A549 (cell line): ENCODE data around the gene RXFP2. TPM values are rescaled to one million over a fixed set of nuclear protein-coding genes. Genes with fewer than 3 reads are reported as not detected.

Experiments
- ATAC-seq, 2 experiments: fragments of 200-7000 bp in 1 of 2; fragments of >200 bp in 1 of 2; cut with Nextera tagmentation in 1 of 2; cut with Tn5 transposase in 1 of 2; 3 replicates each; pipeline versions ENCODE4 v1.8.0 to v1.9.1; 2018 to 2020; ENCODE audit warnings: mild to moderate bottlenecking in 1 of 2, moderate library complexity in 1 of 2
- CTCF ChIA-PET: fragments of 300-600 bp; sonication (Branson Sonifier 250); formaldehyde crosslinking; extraction: SDS; loops from one replicate; lab custom pipeline; 2021; ENCODE audit warnings: antibody characterized with exemption, inconsistent platforms; lab: Yijun Ruan, JAX
- POLR2A ChIA-PET: fragments of 350-600 bp; formaldehyde crosslinking; extraction: SDS; loops from one replicate; lab custom pipeline; 2021; ENCODE audit warnings: antibody characterized with exemption, inconsistent platforms; lab: Yijun Ruan, JAX
- DNase-seq, 2 experiments: peaks; one replicate each; pipeline versions ENCODE4 v3.0.0 to v3.0.0-alpha.2; 2011 to 2016; ENCODE audit warnings: low read depth in 1 of 2, low spot score in 1 of 2
- FAIRE-seq: peaks from 2 replicates; lab custom pipeline; 2011; peaks lifted over from hg19 to GRCh38; lab: Jason Lieb, UNC
- H3K27ac ChIP-seq, 2 experiments: fragments of >200 bp; sonication (Bioruptor Twin); formaldehyde crosslinking; 3 replicates each; pipeline ENCODE4 v1.5.1; 2016 to 2017
- H3K4me1 ChIP-seq: fragments of >200 bp; sonication (Bioruptor Twin); formaldehyde crosslinking; 3 replicates; pipeline ENCODE4 v1.6.1; 2016
- H3K4me2 ChIP-seq: fragments of >200 bp; sonication (Bioruptor Twin); formaldehyde crosslinking; 3 replicates; pipeline ENCODE4 v1.6.1; 2016
- H3K4me3 ChIP-seq: fragments of >200 bp; sonication (Bioruptor Twin); formaldehyde crosslinking; 3 replicates; pipeline ENCODE4 v1.5.1; 2016
- H3K9me3 ChIP-seq: fragments of >200 bp; sonication (Bioruptor Twin); formaldehyde crosslinking; 3 replicates; pipeline ENCODE4 v1.6.1; 2016
- ATOH8 ChIP-seq: fragments of 250-450 bp; sonication (Bioruptor Pico); IDR thresholded peaks from 2 replicates; pipeline ENCODE4 v1.5.0; 2020; ENCODE audit warnings: low read depth, mild to moderate bottlenecking, moderate library complexity
- BCL3 ChIP-seq: fragments of >200 bp; sonication (Bioruptor Twin); formaldehyde crosslinking; IDR thresholded peaks from 3 replicates; pipeline ENCODE4 v1.6.1; 2016
- BHLHE40 ChIP-seq: IDR thresholded peaks from 2 replicates; pipeline ENCODE4 v1.6.1; 2012; ENCODE audit warnings: low read depth, low read length, inconsistent platforms
- CBX8 ChIP-seq: fragments of 200-600 bp; sonication (generic); IDR thresholded peaks from 2 replicates; pipeline ENCODE4 v1.6.1; 2016
- CEBPB ChIP-seq, 2 experiments: fragments of >200 bp in 1 of 2; sonication (Bioruptor Twin) in 1 of 2; formaldehyde crosslinking in 1 of 2; IDR thresholded peaks; 2 replicates each; pipeline ENCODE4 v1.6.1; 2012 to 2016
- CTCF ChIP-seq: fragments of >200 bp; sonication (Bioruptor Twin); formaldehyde crosslinking; IDR thresholded peaks from 3 replicates; pipeline ENCODE4 v1.5.1; 2016
- E2F6 ChIP-seq: IDR thresholded peaks from 2 replicates; pipeline ENCODE4 v1.6.1; 2012; ENCODE audit warnings: low read depth, borderline replicate concordance
- EHMT2 ChIP-seq: fragments of 200-600 bp; sonication (generic); IDR thresholded peaks from 2 replicates; pipeline ENCODE4 v1.6.1; 2016; ENCODE audit warnings: antibody characterized with exemption, low read depth, mild to moderate bottlenecking, moderate library complexity
- ELK1 ChIP-seq: fragments of 150-350 bp; IDR thresholded peaks from 2 replicates; pipeline ENCODE4 v1.6.1; 2014; ENCODE audit warnings: low read depth, mild to moderate bottlenecking, low read length
- EP300 ChIP-seq, 2 experiments: fragments of >200 bp; sonication (Bioruptor Twin); formaldehyde crosslinking; IDR thresholded peaks; 2 replicates in 1 of 2; 3 replicates in 1 of 2; pipeline ENCODE4 v1.6.1; 2016 to 2017
- GATA3 ChIP-seq: IDR thresholded peaks from 2 replicates; pipeline ENCODE4 v1.6.1; 2012; ENCODE audit warnings: borderline replicate concordance
- HDAC2 ChIP-seq: fragments of 200-600 bp; sonication (generic); IDR thresholded peaks from 2 replicates; pipeline ENCODE4 v1.6.1; 2016
- HEYL ChIP-seq: fragments of 250-450 bp; sonication (Bioruptor Pico); IDR thresholded peaks from 2 replicates; pipeline ENCODE4 v1.8.0; 2021; ENCODE audit warnings: mild to moderate bottlenecking, moderate library complexity
- HOXA7 ChIP-seq: fragments of 250-450 bp; sonication (Bioruptor Pico); IDR thresholded peaks from 2 replicates; pipeline ENCODE4 v1.5.0; 2020; ENCODE audit warnings: mild to moderate bottlenecking, moderate library complexity
- JUN ChIP-seq, 2 experiments: fragments of >200 bp; sonication (Bioruptor Twin); formaldehyde crosslinking; IDR thresholded peaks; 2 replicates in 1 of 2; 3 replicates in 1 of 2; pipeline ENCODE4 v1.6.1; 2016 to 2017
- KDM5A ChIP-seq: fragments of 200-600 bp; sonication (generic); IDR thresholded peaks from 2 replicates; pipeline ENCODE4 v1.6.1; 2016; ENCODE audit warnings: antibody characterized with exemption, mild to moderate bottlenecking
- PBX3 ChIP-seq: IDR thresholded peaks from 2 replicates; pipeline ENCODE4 v1.6.1; 2012
- PHF8 ChIP-seq: fragments of 200-600 bp; sonication (generic); IDR thresholded peaks from 2 replicates; pipeline ENCODE4 v1.6.1; 2016; ENCODE audit warnings: low read depth, mild to moderate bottlenecking, antibody characterized with exemption, moderate library complexity, borderline replicate concordance
- RNF2 ChIP-seq: fragments of 200-600 bp; sonication (generic); IDR thresholded peaks from 2 replicates; pipeline ENCODE4 v1.6.1; 2016; ENCODE audit warnings: low read depth, mild to moderate bottlenecking, antibody characterized with exemption, moderate library complexity, borderline replicate concordance
- TP53 ChIP-seq: fragments of 250-450 bp; sonication (Bioruptor Pico); IDR thresholded peaks from 2 replicates; pipeline ENCODE4 v1.5.0; 2021; ENCODE audit warnings: mild to moderate bottlenecking, moderate library complexity
- USF2 ChIP-seq: fragments of 450-650 bp; IDR thresholded peaks from 2 replicates; pipeline ENCODE4 v1.6.1; 2014; ENCODE audit warnings: antibody characterized with exemption
- ZC3H11A ChIP-seq: fragments of 450-650 bp; IDR thresholded peaks from 2 replicates; pipeline ENCODE4 v1.6.1; 2014; ENCODE audit warnings: antibody characterized with exemption, mild to moderate bottlenecking
- ZFP36 ChIP-seq: fragments of 450-650 bp; IDR thresholded peaks from 2 replicates; pipeline ENCODE4 v1.6.1; 2014; ENCODE audit warnings: borderline replicate concordance; ENCODE audit not compliant: partially characterized antibody
- ZNF302 ChIP-seq: fragments of 250-450 bp; sonication (Bioruptor Pico); IDR thresholded peaks from 2 replicates; pipeline ENCODE4 v1.9.0; 2021; ENCODE audit warnings: inconsistent platforms, mild to moderate bottlenecking, moderate library complexity
- whole genome bisulfite sequencing: methylation state at CpG from one replicate; pipeline ENCODE4 v1.1.6; 2017; ENCODE audit errors: missing lambda C conversion rate; 5-methylcytosine and 5-hydroxymethylcytosine counted together
- polyA plus RNA-seq, 4 experiments: library from polyadenylated mRNA; depleted of rRNA in 3 of 4; stranded (reverse); fragments of >200 nt; fragmentation: RNase III in 1 of 4; extraction: RNeasy Plus Mini Kit Qiagen cat#74134 plus additional on column Dnase treatment in 1 of 4; gene quantifications; 2 replicates in 3 of 4; 3 replicates in 1 of 4; pipeline ENCODE4 v1.2.3, GENCODE V29; 2011 to 2017

The RXFP2 gene
- polyA plus RNA-seq, 2 of the 4 experiments (the other 2 are of a cell fraction) = not detected

GRCh38 chr13:31807090-31807541, 67.8 kb downstream of the RXFP2 start:
- no peak for DNase-seq
- Histone ChIP-seq H3K4me3 (no peak overlapping the region), H3K9me3 (no peaks in the 10 kb centered on the region), H3K4me2 (no peak overlapping the region), H3K27ac (no peak overlapping the region), H3K4me1 (no peaks in the 10 kb centered on the region)
- POLR2A ChIA-PET = no interaction called here
- TF ChIP-seq TP53 (CRISPR knock-in tag) (no peak), PHF8 (no peak), BHLHE40 (no peak)
- WGBS = 0% methylated on average over 2 of the region's 2 CpGs
- no peak for ATAC-seq
- CTCF ChIA-PET = interaction anchor here (1.2 kb wide), 1 partner anchor 9 kb away, joined by 4 read pairs; no protein-coding TSS in a partner anchor
- FAIRE-seq = no peak

- ATAC-seq = no peak
- no peak for DNase-seq
- Histone ChIP-seq H3K4me2 (no peak overlapping the region), H3K4me3 (no peak overlapping the region), H3K4me1 (no peaks in the 10 kb centered on the region), H3K27ac (no peak overlapping the region), H3K9me3 (no peaks in the 10 kb centered on the region)
- ChIA-PET CTCF (no interaction called here), POLR2A (no interaction called here)
- no peak for TF ChIP-seq HEYL (CRISPR knock-in tag)
- no peak for TF ChIP-seq CEBPB (IDR thresholded peaks at IDR 0.05)
- no peak for TF ChIP-seq ELK1
- TF ChIP-seq KDM5A = no peak
- TF ChIP-seq EP300 (IDR thresholded peaks at IDR 0.05) = no peak
- no peak for TF ChIP-seq HOXA7
- no peak for TF ChIP-seq GATA3
- TF ChIP-seq ZC3H11A = no peak
- no peak for TF ChIP-seq RNF2
- TF ChIP-seq ZNF302 (CRISPR knock-in tag) = no peak
- no peak for TF ChIP-seq JUN (IDR thresholded peaks at IDR 0.05)
- TF ChIP-seq PHF8 = no peak
- TF ChIP-seq EHMT2 = no peak
- no peak for TF ChIP-seq PBX3
- 7% methylated on average over 5 of the region's 5 CpGs for WGBS
- no peak for FAIRE-seq
Measured at GRCh38 chr13:31814536-31814935, 75.2 kb downstream of the RXFP2 start.

GRCh38 chr13:31815361-31816144, 76.2 kb downstream of the RXFP2 start:
- H3K4me1 ChIP-seq = no peaks in the 10 kb centered on the region
- DNase-seq = no peak
- no peak overlapping the region for H3K27ac ChIP-seq
- ChIA-PET CTCF (no interaction called here), POLR2A (no interaction called here)
- no peak overlapping the region for H3K4me2 ChIP-seq
- H3K4me3 ChIP-seq = no peak overlapping the region
- WGBS = 69% methylated on average over 1 of the region's 1 CpG
- ATAC-seq = no peak
- no peak for FAIRE-seq
- H3K9me3 ChIP-seq = no peaks in the 10 kb centered on the region
- TF ChIP-seq TP53 (CRISPR knock-in tag) (no peak), CTCF (no peak), EP300 (IDR thresholded peaks at IDR 0.05) (no peak), ATOH8 (CRISPR knock-in tag) (no peak), BCL3 (no peak), ZC3H11A (no peak), USF2 (no peak), PBX3 (no peak), E2F6 (no peak), CBX8 (no peak), ZFP36 (no peak), HDAC2 (no peak)
